Endothelial cell of umbilical vein (primary cell): Measurements from ENCODE around the gene LDLRAD4.

Experiments used
- POLR2A ChIP-seq: IDR thresholded peaks from 2 replicates; pipeline ENCODE4 v1.6.1; 2012; ENCODE audit warnings: low read depth, mild to moderate bottlenecking, control low read depth, low read length
- TF ChIP-seq, protein P1 (sequence below): IDR thresholded peaks from 2 replicates; pipeline ENCODE4 v1.6.1; 2011; ENCODE audit not compliant: insufficient read depth, insufficient read length
- TF ChIP-seq, protein P2 (sequence below), 2 donors: IDR thresholded peaks; 1 replicate in 1 of 2; 2 replicates in 1 of 2; pipeline ENCODE4 v1.5.1; 2011; ENCODE audit warnings: low read length in 2 of 2, mild to moderate bottlenecking in 2 of 2, moderate library complexity in 2 of 2, control low read depth in 1 of 2, inconsistent platforms in 1 of 2, low read depth in 1 of 2; ENCODE audit not compliant: insufficient read depth in 1 of 2; ENCODE audit errors: extremely low read depth in 1 of 2

DNA sequence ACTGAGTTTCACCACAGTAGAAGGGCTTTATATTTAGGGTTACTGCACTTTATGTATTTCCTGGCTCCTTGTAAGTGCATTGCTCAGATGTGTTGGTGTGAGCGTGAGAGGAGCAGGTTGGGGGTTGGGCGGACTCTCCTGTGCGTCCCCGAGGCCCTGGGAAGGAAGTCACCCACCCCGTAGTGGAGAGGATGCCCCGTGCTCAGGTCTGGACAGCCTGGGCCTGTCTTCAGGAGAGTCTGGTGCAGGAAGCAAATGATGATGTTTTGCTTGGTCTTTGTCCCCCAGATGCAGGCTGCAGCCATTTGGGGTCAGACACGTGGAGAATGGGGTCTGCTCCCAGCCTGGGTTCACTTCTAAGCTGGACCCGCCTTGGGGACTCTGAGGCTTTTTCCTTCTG is 182.8 kb downstream of the LDLRAD4 start:
- TF ChIP-seq, protein P1, sequence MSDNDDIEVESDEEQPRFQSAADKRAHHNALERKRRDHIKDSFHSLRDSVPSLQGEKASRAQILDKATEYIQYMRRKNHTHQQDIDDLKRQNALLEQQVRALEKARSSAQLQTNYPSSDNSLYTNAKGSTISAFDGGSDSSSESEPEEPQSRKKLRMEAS, result no peak
- TF ChIP-seq, protein P2, sequence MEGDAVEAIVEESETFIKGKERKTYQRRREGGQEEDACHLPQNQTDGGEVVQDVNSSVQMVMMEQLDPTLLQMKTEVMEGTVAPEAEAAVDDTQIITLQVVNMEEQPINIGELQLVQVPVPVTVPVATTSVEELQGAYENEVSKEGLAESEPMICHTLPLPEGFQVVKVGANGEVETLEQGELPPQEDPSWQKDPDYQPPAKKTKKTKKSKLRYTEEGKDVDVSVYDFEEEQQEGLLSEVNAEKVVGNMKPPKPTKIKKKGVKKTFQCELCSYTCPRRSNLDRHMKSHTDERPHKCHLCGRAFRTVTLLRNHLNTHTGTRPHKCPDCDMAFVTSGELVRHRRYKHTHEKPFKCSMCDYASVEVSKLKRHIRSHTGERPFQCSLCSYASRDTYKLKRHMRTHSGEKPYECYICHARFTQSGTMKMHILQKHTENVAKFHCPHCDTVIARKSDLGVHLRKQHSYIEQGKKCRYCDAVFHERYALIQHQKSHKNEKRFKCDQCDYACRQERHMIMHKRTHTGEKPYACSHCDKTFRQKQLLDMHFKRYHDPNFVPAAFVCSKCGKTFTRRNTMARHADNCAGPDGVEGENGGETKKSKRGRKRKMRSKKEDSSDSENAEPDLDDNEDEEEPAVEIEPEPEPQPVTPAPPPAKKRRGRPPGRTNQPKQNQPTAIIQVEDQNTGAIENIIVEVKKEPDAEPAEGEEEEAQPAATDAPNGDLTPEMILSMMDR (IDR thresholded peaks at IDR 0.05; ENCODE audit: extremely low read depth in 1 of 2, insufficient read depth in 1 of 2, low read depth in 1 of 2, low read length in 2 of 2), result no peak
- TF ChIP-seq POLR2A, result no peak
